GM21381 (cell line): Measurements from ENCODE around the gene DPH3.

ENCODE experiments used
- ATAC-seq: cut with Tn5 transposase; IDR thresholded peaks from one replicate; pipeline ENCODE4 v1.9.1; 2021; ENCODE audit warnings: mild to moderate bottlenecking, moderate library complexity; ENCODE audit not compliant: unreplicated experiment

Gene DPH3

GRCh38 chr3:16257309-16257708 lies 7.4 kb downstream of the DPH3 start:
- ATAC-seq, result no peak

- no peak for ATAC-seq
These were observed 9.0 kb downstream of the DPH3 start for GRCh38 chr3:16255726-16256125.

GRCh38 chr3:16255326-16255725 lies 9.4 kb downstream of the DPH3 start:
- no peak for ATAC-seq

- ATAC-seq, result no peak
These were observed 9.8 kb downstream of the DPH3 start for GRCh38 chr3:16254916-16255315.

- ATAC-seq, result no peak
These were observed 11.1 kb downstream of the DPH3 start for GRCh38 chr3:16253601-16254000.

GRCh38 chr3:16252988-16253387 lies 11.8 kb downstream of the DPH3 start:
- no peak for ATAC-seq

GRCh38 chr3:16252243-16252978 lies 12.3 kb downstream of the DPH3 start:
- ATAC-seq, result no peak

GRCh38 chr3:16251316-16252085 lies 13.2 kb downstream of the DPH3 start:
- ATAC-seq, result no peak

GRCh38 chr3:16249886-16250285 lies 14.9 kb downstream of the DPH3 start:
- no peak for ATAC-seq

GRCh38 chr3:16249336-16249735 lies 15.4 kb downstream of the DPH3 start:
- no peak for ATAC-seq

GRCh38 chr3:16248556-16248955 lies 16.2 kb downstream of the DPH3 start:
- ATAC-seq, result no peak

GRCh38 chr3:16247282-16248061 lies 17.3 kb downstream of the DPH3 start:
- peak; percentile 75 for ATAC-seq

- no peak for ATAC-seq
These were observed 19.1 kb downstream of the DPH3 start for GRCh38 chr3:16245609-16246008.

- ATAC-seq, result no peak
These were observed 20.8 kb downstream of the DPH3 start for GRCh38 chr3:16243706-16244490.

- no peak for ATAC-seq
These were observed 22.6 kb downstream of the DPH3 start for GRCh38 chr3:16242177-16242576.

- no peak for ATAC-seq
These were observed 23.5 kb downstream of the DPH3 start for GRCh38 chr3:16241225-16241624.

- ATAC-seq, result no peak
These were observed 24.3 kb downstream of the DPH3 start for GRCh38 chr3:16240229-16241023.

GRCh38 chr3:16239780-16240179 lies 25.0 kb downstream of the DPH3 start:
- no peak for ATAC-seq

- no peak for ATAC-seq
These were observed 25.5 kb downstream of the DPH3 start for GRCh38 chr3:16239086-16239770.
